ENCODE results near the gene PICK1. TPM values are rescaled to one million over a fixed set of nuclear protein-coding genes. Genes with fewer than 3 reads are reported as not detected.
"Not testable (repeated sequence)": the region's sequence is repeated elsewhere in the genome, so short reads cannot be mapped to it uniquely, and the experiment has no call there.

PICK1 gene
- total RNA-seq, 1 donor from 2014 or later = 13.5 TPM

- no peak for DNase-seq (ENCODE audit: low spot score)
These were observed 26.7 kb upstream of the PICK1 start for GRCh38 chr22:38030311-38031133.

DNA sequence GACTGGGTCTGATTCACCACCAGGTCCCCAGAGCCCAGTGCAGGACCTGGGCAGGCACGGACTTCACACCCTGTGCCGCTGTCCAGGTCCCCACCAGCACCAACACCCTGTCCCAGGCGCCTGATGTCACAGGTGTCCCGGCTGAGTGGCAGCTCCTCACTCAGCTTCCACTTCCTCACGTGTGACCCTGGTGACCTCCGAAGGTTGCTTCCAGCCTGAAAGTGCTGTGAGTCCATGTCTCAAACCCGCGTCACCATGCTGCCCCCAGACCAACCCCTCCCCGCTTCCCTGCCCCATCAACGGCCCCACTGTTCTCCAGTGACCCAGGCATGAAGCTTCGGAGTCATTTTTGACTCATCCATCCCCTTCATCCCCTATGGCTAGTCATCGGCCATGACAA is 25.7 kb upstream of the PICK1 start:
- no peak for DNase-seq (ENCODE audit: low spot score)

DNA sequence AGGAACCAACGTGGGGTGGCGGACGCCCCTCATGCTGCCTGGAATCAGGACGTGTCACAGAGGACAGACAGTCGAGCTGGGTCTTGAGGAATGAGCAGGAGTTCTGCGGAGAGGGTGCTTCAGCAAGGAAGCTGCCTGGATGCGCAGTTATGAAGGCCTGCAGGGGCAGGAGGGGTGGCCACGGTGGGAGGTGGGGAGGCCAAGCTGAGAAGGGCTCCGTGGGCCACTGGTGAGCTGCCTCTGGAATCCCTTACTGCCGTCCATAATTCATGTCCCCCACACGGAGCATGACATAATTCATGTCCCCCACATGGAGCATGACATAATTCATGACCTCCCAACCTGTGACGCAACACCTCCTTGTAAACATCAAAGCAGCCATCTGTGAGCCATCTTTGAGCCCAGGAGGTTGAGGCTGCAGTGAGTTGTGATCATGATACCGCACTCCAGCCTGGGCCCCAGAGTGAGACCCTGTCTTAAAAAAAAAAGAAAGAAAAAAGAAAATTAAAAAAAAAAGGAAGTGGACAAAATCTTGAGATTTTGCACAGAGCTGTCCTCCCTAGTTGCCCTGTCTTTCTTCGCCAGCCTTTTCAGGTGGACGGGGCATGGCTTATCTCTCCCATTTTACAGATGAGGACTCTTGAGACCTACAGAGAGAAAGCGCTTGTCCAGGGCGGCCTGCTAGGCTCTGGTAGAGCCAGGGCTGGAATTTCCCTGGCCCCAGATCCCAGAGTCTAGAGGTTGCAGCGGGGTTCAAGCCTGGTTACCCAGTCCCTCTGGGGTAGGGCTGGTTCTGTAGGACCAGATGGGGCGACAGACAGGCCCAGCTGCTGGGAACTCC is 24.3 kb upstream of the PICK1 start:
- DNase-seq (ENCODE audit: low spot score) = no peak

DNA sequence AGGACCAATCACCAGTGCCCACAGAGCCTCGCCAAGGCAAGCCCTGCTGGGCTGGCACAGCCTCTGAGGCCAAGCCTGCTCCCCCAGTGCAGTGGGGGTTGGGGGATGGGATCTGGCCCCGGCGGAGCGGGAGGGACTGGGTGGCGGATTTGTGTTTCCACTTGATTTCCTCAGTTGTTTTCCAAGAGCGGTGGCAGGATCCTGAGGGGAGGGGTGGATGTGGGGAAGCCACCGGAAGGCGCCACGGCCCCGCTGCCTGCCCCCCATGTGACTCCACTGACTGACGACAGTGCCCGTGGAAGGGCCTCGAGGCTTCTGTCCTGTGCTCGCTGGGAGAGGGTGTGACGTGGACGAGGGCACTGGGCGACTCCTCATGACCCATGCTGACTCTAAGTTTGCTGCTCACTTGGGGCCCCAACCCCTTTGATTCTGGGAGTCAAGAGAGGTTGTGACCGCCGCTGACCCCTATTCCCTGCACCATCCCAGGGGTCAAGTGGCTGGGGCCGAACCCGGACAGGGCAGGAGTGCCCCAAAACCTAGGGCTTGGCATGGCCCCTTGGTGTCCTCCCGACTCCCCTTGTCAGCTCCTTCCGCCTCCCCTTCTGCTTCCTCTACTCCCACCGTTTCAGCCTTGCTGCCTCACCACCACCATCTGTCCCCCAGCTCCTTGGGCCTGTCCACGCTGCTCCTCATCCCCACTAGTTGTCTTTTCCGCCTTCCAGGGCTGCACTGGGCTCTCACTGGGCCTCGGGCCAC is 23.5 kb upstream of the PICK1 start:
- no peak for DNase-seq (ENCODE audit: low spot score)

- no peak for DNase-seq (ENCODE audit: low spot score)
These were observed 22.8 kb upstream of the PICK1 start for GRCh38 chr22:38034278-38034882.

DNA sequence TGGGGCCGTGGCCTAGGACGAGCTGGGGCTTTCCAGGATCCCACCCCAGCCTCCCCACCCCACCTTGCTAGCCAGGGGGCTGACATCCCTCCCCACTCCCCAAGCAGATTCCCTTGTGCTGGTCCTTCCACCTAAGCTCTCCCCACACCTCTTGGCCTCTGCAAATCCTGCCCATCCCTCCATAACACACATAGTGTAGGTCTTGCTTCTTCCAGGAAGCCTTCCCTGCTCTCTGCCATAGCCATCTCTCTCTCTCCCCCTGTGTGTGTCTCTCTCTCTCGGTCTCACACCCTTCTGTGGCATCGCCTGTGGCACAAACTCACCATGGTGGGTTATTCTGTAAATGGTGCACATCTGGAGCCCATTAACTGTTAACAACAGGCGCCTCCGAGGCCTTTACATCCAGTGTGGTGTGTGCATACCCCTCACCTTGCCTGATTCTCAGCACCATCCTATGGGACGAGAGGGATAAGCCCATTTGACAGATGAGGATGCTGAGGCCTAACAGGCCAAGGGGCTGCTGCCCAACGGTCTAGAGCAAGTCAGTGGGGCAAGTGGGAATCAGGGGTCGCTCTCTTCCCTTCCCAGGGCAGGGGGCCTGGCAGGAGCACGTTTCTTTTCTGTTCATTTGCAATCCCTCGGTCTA is 22.2 kb upstream of the PICK1 start:
- DNase-seq (ENCODE audit: low spot score) = no peak

- no peak for DNase-seq (ENCODE audit: low spot score)
These were observed 21.7 kb upstream of the PICK1 start for GRCh38 chr22:38035530-38035885.

DNA sequence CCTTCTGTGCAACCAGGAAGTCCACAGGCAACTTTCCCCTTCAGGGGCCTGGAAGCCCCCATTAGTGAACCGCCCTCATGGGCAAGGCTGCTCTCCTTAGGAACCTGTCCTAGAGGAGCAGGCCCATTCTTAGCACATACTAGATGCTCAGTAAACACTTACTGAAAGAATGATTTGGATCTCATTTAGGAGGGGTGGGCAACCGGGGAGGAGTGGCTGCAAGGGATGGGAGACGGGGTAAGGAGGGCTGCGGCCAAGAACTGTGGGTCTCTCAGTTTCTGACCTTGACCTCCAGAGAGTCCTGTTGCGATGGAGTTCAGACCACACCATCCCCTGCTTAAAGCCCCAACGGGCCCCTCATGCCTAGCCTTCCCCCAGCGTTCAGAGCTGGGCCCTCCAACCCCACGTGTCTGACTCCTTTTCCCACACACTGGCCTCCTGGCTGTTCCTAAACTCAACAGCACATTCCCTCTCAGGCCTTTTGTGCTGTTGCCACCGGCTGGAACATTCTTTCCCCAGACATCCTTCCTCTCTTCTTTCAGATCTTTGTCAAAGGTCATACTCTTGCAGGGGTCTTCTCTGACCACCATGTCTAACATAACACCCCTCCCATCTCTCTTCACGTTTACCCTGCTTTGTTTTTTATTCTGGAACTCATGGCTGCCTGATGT is 20.7 kb upstream of the PICK1 start:
- DNase-seq (ENCODE audit: low spot score) = no peak

- not testable (repeated sequence) for DNase-seq (ENCODE audit: low spot score)
These were observed 19.6 kb upstream of the PICK1 start for GRCh38 chr22:38037367-38038150.

DNA sequence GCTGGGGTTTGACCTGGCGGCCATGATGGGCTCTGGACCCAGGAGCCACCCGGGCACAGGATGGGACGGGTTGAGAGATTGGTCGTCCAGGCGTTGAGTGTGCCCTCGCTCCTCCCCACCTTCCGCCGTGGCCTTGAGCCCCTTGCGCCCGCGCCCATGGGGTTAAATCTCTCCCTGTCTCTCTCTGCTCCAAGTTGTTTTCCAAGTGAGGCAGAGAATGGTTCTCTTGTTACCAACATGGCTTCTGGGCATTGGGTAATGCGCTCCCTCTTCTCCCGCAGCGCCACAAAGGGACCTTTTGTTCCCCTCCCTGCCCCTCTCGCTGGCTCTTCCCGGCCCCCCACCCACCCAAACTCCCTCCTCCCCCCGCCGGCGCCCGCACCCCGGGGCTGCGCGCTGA is 18.8 kb upstream of the PICK1 start:
- no peak for DNase-seq (ENCODE audit: low spot score)

GRCh38 chr22:38038890-38039812 is 18.1 kb upstream of the PICK1 start:
- DNase-seq (ENCODE audit: low spot score) = no peak

- no peak for DNase-seq (ENCODE audit: low spot score)
These were observed 16.0 kb upstream of the PICK1 start for GRCh38 chr22:38040953-38041759.

- no peak for DNase-seq (ENCODE audit: low spot score)
These were observed 15.3 kb upstream of the PICK1 start for GRCh38 chr22:38041760-38042487.

GRCh38 chr22:38042488-38042790 is 14.8 kb upstream of the PICK1 start:
- no peak for DNase-seq (ENCODE audit: low spot score)

GRCh38 chr22:38043151-38044039 is 13.8 kb upstream of the PICK1 start:
- no peak for DNase-seq (ENCODE audit: low spot score)
